K562 (cell line): Measurements from ENCODE around the gene ATOH8. TPM values are rescaled to one million over a fixed set of nuclear protein-coding genes. Genes with fewer than 3 reads are reported as not detected.

Source experiments
- BMI1 ChIP-seq: fragments of 150-350 bp; IDR thresholded peaks from 2 replicates; pipeline ENCODE4 v1.6.1; 2014; ENCODE audit warnings: low read length
- BRCA1 ChIP-seq, 2 experiments: fragments of 450-650 bp in 1 of 2; sonication (generic) in 1 of 2; formaldehyde crosslinking in 1 of 2; IDR thresholded peaks; 2 replicates each; pipeline versions ENCODE4 v1.5.0 to v1.6.1; 2017 to 2020; ENCODE audit warnings: mild to moderate bottlenecking in 1 of 2, missing genetic modification reagents in 1 of 2
- CXXC5 ChIP-seq: fragments of 250-450 bp; sonication (Bioruptor Pico); IDR thresholded peaks from 2 replicates; pipeline ENCODE4 v1.8.0; 2022; ENCODE audit warnings: inconsistent platforms, mild to moderate bottlenecking, moderate library complexity
- HES1 ChIP-seq: fragments of 450-650 bp; IDR thresholded peaks from 2 replicates; pipeline ENCODE4 v1.6.1; 2016; ENCODE audit warnings: low read depth, mild to moderate bottlenecking, moderate library complexity
- MXD1 ChIP-seq: fragments of 250-450 bp; sonication (Bioruptor Pico); IDR thresholded peaks from 2 replicates; pipeline ENCODE4 v1.8.0; 2021; ENCODE audit warnings: borderline replicate concordance, mild to moderate bottlenecking, moderate library complexity; ENCODE audit not compliant: poor library complexity, severe bottlenecking
- PHF20 ChIP-seq: fragments of 450-650 bp; IDR thresholded peaks from 2 replicates; pipeline ENCODE4 v1.6.1; 2018; ENCODE audit not compliant: partially characterized antibody
- RBM14 ChIP-seq: fragments of 200-400 bp; formaldehyde crosslinking; IDR thresholded peaks from 2 replicates; pipeline ENCODE4 v1.6.1; 2018; ENCODE audit warnings: low read depth, mild to moderate bottlenecking, low read length, moderate library complexity, borderline replicate concordance; ENCODE audit not compliant: insufficient read depth
- ZNF253 ChIP-seq: fragments of 250-450 bp; sonication (Bioruptor Pico); conservative IDR thresholded peaks from 2 replicates; pipeline ENCODE4 v1.6.1; 2021; ENCODE audit warnings: mild to moderate bottlenecking
- polyA plus RNA-seq, 8 experiments: library from polyadenylated mRNA; depleted of rRNA in 4 of 8; stranded (reverse) in 5 of 8; unstranded in 3 of 8; fragments of >200 nt; fragmentation: Nextera tagmentation in 2 of 8; fragmentation: Illumina TruSeq in 1 of 8; extraction: Ambion mirVana in 2 of 8; extraction: Trizol in 1 of 8; gene quantifications; 2 replicates each; pipeline versions ENCODE4 v1.2.1 to v1.2.3, GENCODE V29; 2011 to 2014; ENCODE audit warnings: inconsistent platforms in 1 of 8, missing spikeins in 1 of 8
- total RNA-seq, 7 experiments: library from RNA; depleted of rRNA in 6 of 7; stranded (reverse); fragments of >200 nt in 6 of 7; fragmentation: Illumina TruSeq in 2 of 7; extraction: Trizol in 2 of 7; gene quantifications; 2 replicates each; pipeline versions ENCODE4 v1.2.1 to v1.2.3, GENCODE V29; 2011 to 2021; ENCODE audit warnings: low replicate concordance in 1 of 7
- TF ChIP-seq, protein P1 (sequence below): fragments of 450-650 bp; IDR thresholded peaks from 2 replicates; pipeline ENCODE4 v1.6.1; 2016; ENCODE audit warnings: low read depth
- TF ChIP-seq, protein P2 (sequence below): fragments of 450-650 bp; formaldehyde crosslinking; IDR thresholded peaks from 2 replicates; pipeline ENCODE4 v1.4.0; 2020; ENCODE audit warnings: mild to moderate bottlenecking, moderate library complexity

ATOH8 gene
- total and polyA plus RNA-seq, 9 of the 15 experiments (the other 6 are each of a cell fraction or from before 2014, with no cell fraction given): not detected

DNA sequence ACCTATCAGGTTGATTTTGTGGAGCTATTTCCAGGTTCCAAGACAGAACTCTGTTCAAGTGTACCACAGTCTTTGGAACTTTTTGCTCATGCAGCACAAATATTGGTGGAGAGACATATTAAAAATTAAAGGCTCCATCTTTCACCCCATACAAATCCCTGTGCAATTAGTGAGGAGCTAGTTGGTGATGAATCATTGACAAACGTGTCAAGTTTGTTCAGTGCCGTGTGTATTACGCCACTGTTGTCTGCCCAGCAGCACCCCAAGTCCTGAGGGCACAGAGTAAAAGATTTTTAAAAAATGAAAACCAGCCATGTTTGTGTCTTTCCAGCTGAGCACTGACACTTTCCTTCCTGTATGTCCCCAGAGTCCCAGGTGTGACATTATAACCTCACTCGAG lies 9.3 kb downstream of the ATOH8 start (continued):
- TF ChIP-seq, protein P1, sequence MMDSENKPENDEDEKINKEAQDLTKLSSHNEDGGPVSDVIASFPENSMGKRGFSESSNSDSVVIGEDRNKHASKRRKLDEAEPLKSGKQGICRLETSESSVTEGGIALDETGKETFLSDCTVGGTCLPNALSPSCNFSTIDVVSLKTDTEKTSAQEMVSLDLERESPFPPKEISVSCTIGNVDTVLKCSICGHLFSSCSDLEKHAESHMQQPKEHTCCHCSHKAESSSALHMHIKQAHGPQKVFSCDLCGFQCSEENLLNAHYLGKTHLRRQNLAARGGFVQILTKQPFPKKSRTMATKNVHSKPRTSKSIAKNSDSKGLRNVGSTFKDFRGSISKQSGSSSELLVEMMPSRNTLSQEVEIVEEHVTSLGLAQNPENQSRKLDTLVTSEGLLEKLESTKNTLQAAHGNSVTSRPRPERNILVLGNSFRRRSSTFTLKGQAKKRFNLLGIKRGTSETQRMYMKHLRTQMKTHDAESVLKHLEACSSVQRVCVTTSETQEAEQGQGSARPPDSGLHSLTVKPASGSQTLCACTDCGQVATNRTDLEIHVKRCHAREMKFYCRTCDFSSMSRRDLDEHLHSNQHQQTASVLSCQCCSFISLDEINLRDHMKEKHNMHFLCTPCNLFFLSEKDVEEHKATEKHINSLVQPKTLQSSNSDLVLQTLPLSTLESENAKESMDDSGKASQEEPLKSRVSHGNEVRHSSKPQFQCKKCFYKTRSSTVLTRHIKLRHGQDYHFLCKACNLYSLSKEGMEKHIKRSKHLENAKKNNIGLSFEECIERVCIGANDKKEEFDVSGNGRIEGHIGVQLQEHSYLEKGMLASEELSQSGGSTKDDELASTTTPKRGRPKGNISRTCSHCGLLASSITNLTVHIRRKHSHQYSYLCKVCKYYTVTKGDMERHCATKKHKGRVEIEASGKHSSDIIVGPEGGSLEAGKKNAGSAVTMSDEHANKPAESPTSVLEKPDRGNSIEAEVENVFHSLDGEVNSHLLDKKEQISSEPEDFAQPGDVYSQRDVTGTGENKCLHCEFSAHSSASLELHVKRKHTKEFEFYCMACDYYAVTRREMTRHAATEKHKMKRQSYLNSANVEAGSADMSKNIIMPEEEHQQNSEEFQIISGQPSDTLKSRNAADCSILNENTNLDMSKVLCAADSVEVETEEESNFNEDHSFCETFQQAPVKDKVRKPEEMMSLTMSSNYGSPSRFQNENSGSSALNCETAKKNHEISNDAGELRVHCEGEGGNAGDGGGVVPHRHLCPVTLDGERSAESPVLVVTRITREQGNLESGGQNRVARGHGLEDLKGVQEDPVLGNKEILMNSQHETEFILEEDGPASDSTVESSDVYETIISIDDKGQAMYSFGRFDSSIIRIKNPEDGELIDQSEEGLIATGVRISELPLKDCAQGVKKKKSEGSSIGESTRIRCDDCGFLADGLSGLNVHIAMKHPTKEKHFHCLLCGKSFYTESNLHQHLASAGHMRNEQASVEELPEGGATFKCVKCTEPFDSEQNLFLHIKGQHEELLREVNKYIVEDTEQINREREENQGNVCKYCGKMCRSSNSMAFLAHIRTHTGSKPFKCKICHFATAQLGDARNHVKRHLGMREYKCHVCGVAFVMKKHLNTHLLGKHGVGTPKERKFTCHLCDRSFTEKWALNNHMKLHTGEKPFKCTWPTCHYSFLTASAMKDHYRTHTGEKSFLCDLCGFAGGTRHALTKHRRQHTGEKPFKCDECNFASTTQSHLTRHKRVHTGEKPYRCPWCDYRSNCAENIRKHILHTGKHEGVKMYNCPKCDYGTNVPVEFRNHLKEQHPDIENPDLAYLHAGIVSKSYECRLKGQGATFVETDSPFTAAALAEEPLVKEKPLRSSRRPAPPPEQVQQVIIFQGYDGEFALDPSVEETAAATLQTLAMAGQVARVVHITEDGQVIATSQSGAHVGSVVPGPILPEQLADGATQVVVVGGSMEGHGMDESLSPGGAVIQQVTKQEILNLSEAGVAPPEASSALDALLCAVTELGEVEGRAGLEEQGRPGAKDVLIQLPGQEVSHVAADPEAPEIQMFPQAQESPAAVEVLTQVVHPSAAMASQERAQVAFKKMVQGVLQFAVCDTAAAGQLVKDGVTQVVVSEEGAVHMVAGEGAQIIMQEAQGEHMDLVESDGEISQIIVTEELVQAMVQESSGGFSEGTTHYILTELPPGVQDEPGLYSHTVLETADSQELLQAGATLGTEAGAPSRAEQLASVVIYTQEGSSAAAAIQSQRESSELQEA: no peak
- TF ChIP-seq MXD1 (CRISPR knock-in tag) (no peak), CXXC5 (no peak), RBM14 (no peak), ZNF253 (CRISPR knock-in tag) (no peak), BMI1 (no peak), BRCA1 (IDR thresholded peaks at IDR 0.05) (no peak), BRCA1 (CRISPR knock-in tag; IDR thresholded peaks at IDR 0.05) (no peak), HES1 (no peak), PHF20 (no peak)
- TF ChIP-seq, protein P2, sequence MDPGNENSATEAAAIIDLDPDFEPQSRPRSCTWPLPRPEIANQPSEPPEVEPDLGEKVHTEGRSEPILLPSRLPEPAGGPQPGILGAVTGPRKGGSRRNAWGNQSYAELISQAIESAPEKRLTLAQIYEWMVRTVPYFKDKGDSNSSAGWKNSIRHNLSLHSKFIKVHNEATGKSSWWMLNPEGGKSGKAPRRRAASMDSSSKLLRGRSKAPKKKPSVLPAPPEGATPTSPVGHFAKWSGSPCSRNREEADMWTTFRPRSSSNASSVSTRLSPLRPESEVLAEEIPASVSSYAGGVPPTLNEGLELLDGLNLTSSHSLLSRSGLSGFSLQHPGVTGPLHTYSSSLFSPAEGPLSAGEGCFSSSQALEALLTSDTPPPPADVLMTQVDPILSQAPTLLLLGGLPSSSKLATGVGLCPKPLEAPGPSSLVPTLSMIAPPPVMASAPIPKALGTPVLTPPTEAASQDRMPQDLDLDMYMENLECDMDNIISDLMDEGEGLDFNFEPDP: no peak
